Hepatocyte (in vitro differentiated cells): ENCODE measurements around the gene PRR27. TPM values are rescaled to one million over a fixed set of nuclear protein-coding genes. Genes with fewer than 3 reads are reported as not detected.

Experiments used
- DNase-seq: peaks from one replicate; pipeline ENCODE4 v3.0.0-alpha.2; 2016; ENCODE audit warnings: low spot score
- H2AFZ ChIP-seq: fragments of 200-600 bp; sonication (generic); 2 replicates; pipeline ENCODE4 v1.6.0; 2016; ENCODE audit warnings: antibody characterized with exemption, mild to moderate bottlenecking
- H3K27ac ChIP-seq: fragments of 200-600 bp; sonication (generic); 2 replicates; pipeline ENCODE4 v1.5.1; 2016; ENCODE audit warnings: mild to moderate bottlenecking
- H3K27me3 ChIP-seq: fragments of 200-600 bp; sonication (generic); 2 replicates; pipeline ENCODE4 v1.6.1; 2016
- H3K36me3 ChIP-seq: fragments of 200-600 bp; sonication (generic); replicated peaks from 2 replicates; pipeline ENCODE4 v1.5.1; 2016; ENCODE audit warnings: low read depth; ENCODE audit not compliant: insufficient read depth
- H3K4me1 ChIP-seq: fragments of 200-600 bp; sonication (generic); 2 replicates; pipeline ENCODE4 v1.5.1; 2016; ENCODE audit warnings: mild to moderate bottlenecking, moderate library complexity; ENCODE audit not compliant: insufficient read depth
- H3K4me2 ChIP-seq: fragments of 200-600 bp; sonication (generic); 2 replicates; pipeline ENCODE4 v1.6.0; 2016
- H3K4me3 ChIP-seq: fragments of 200-600 bp; sonication (generic); 2 replicates; pipeline ENCODE4 v1.5.1; 2016; ENCODE audit warnings: mild to moderate bottlenecking
- H3K79me2 ChIP-seq: fragments of 200-600 bp; sonication (generic); 2 replicates; pipeline ENCODE4 v1.6.0; 2017; ENCODE audit warnings: mild to moderate bottlenecking
- H3K9me2 ChIP-seq: fragments of 200-600 bp; sonication (generic); replicated peaks from 2 replicates; pipeline ENCODE4 v1.6.0; 2017; ENCODE audit warnings: mild to moderate bottlenecking; ENCODE audit not compliant: insufficient read depth
- H3K9me3 ChIP-seq: fragments of 200-600 bp; sonication (generic); 2 replicates; pipeline ENCODE4 v1.5.1; 2016; ENCODE audit warnings: low read depth, mild to moderate bottlenecking
- H4K20me1 ChIP-seq: fragments of 200-600 bp; sonication (generic); 2 replicates; pipeline ENCODE4 v1.6.0; 2016; ENCODE audit warnings: mild to moderate bottlenecking; ENCODE audit not compliant: insufficient read depth, poor library complexity, severe bottlenecking
- EZH2 ChIP-seq: fragments of 200-600 bp; sonication (generic); IDR thresholded peaks from 2 replicates; pipeline ENCODE4 v1.6.1; 2016; ENCODE audit warnings: antibody characterized with exemption, mild to moderate bottlenecking, borderline replicate concordance
- EZH2phosphoT487 ChIP-seq: fragments of 200-600 bp; sonication (generic); IDR thresholded peaks from one replicate; pipeline ENCODE4 v1.6.1; 2018; ENCODE audit warnings: antibody characterized with exemption, mild to moderate bottlenecking, low read depth, moderate library complexity; ENCODE audit not compliant: unreplicated experiment, severe bottlenecking
- WGBS: methylation state at CpG from one replicate; pipeline ENCODE4 v1.1.6; 2016; ENCODE audit warnings: low lambda C conversion rate; ENCODE audit errors: missing lambda C conversion rate; 5-methylcytosine and 5-hydroxymethylcytosine counted together
- polyA plus RNA-seq: library from polyadenylated mRNA; unstranded; fragments of >200 nt; fragmentation: Nextera tagmentation; extraction: Ambion mirVana; gene quantifications from 2 replicates; pipeline ENCODE4 v1.2.1, GENCODE V29; 2016
- total RNA-seq: library from RNA; depleted of rRNA; stranded (reverse); fragments of >200 nt; gene quantifications from 2 replicates; pipeline ENCODE4 v1.2.3, GENCODE V29; 2014
- TF ChIP-seq, protein P1 (sequence below): fragments of 200-600 bp; sonication (generic); IDR thresholded peaks from 2 replicates; pipeline ENCODE4 v1.5.1; 2016; ENCODE audit warnings: antibody characterized with exemption, mild to moderate bottlenecking; ENCODE audit not compliant: poor library complexity

Gene PRR27
- total and polyA plus RNA-seq, 2 experiments from 2014 or later: 0.48 TPM; not detected in 1

DNA sequence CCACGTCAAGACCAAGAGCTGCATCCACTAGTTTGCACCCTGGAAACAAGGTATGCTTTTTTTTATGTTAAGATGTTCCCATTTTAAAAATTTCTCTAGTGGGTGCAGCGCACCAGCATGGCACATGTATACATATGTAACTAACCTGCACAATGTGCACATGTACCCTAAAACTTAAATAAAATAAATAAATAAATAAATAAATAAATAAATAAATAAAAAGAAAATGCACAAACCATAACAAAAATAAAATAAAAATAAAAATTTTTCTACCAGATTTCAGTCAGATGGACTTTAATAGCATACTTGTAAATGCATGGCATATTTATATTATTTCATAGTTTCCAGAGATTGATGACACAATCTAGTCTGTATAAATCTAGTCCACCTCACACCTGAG, 1.9 kb upstream of the PRR27 start:
- no peaks in the 10 kb centered on the region for H3K9me3 ChIP-seq
- no peaks in the 10 kb centered on the region for H3K9me2 ChIP-seq
- no peaks in the 10 kb centered on the region for H4K20me1 ChIP-seq
- 98% methylated on average over 2 of the region's 2 CpGs for WGBS
- no peak overlapping the region for H3K4me3 ChIP-seq
- H3K4me2 ChIP-seq: no peak overlapping the region
- H2AFZ ChIP-seq: no peak overlapping the region
- H3K36me3 ChIP-seq: no peaks in the 10 kb centered on the region
- H3K79me2 ChIP-seq: no peaks in the 10 kb centered on the region
- no peaks in the 10 kb centered on the region for H3K27me3 ChIP-seq
- H3K27ac ChIP-seq: no peak overlapping the region
- DNase-seq: no peak
- no peak for TF ChIP-seq EZH2
- TF ChIP-seq, protein P1, sequence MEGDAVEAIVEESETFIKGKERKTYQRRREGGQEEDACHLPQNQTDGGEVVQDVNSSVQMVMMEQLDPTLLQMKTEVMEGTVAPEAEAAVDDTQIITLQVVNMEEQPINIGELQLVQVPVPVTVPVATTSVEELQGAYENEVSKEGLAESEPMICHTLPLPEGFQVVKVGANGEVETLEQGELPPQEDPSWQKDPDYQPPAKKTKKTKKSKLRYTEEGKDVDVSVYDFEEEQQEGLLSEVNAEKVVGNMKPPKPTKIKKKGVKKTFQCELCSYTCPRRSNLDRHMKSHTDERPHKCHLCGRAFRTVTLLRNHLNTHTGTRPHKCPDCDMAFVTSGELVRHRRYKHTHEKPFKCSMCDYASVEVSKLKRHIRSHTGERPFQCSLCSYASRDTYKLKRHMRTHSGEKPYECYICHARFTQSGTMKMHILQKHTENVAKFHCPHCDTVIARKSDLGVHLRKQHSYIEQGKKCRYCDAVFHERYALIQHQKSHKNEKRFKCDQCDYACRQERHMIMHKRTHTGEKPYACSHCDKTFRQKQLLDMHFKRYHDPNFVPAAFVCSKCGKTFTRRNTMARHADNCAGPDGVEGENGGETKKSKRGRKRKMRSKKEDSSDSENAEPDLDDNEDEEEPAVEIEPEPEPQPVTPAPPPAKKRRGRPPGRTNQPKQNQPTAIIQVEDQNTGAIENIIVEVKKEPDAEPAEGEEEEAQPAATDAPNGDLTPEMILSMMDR: no peak
- TF ChIP-seq EZH2phosphoT487: no peak
- no peaks in the 10 kb centered on the region for H3K4me1 ChIP-seq

DNA sequence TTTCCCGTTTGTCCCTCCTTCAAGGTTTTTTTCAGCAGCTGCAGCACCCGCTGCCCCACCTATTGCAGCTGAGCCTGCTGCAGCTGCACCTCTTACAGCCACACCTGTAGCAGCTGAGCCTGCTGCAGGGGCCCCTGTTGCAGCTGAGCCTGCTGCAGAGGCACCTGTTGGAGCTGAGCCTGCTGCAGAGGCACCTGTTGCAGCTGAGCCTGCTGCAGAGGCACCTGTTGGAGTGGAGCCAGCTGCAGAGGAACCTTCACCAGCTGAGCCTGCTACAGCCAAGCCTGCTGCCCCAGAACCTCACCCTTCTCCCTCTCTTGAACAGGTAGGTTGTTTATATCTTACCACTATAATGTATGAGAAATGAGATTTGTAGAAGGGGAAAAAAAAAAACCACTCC, 4.5 kb downstream of the PRR27 start:
- TF ChIP-seq, protein P1: no peak
- no peak for TF ChIP-seq EZH2
- H3K27ac ChIP-seq: no peak overlapping the region
- no peak overlapping the region for H2AFZ ChIP-seq
- 82% methylated on average over 2 of the region's 2 CpGs for WGBS
- H3K27me3 ChIP-seq: no peaks in the 10 kb centered on the region
- no peak overlapping the region for H3K4me2 ChIP-seq
- H4K20me1 ChIP-seq: no peaks in the 10 kb centered on the region
- DNase-seq: no peak
- H3K9me3 ChIP-seq: no peaks in the 10 kb centered on the region
- no peak overlapping the region for H3K4me3 ChIP-seq
- no peaks in the 10 kb centered on the region for H3K4me1 ChIP-seq
- H3K36me3 ChIP-seq: no peaks in the 10 kb centered on the region
- no peaks in the 10 kb centered on the region for H3K9me2 ChIP-seq
- H3K79me2 ChIP-seq: no peaks in the 10 kb centered on the region

DNA sequence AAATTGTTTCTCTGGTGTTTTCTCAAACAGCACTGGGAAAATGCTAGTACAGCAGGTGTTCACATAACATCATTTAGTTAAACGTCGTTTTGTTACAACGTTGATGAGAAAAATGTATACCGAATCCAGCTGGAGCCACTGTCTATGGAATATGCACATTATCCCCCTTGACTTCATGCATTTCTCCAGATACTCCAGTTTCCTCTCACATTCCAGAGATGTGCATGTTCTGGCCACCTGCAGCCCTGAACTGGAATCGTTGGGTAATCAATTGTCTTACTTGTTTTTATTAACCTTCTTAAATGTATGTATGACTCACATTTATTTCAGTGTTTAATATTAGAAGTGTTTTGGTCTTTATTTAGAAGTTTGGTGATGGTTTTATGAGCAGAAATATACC, 23.1 kb downstream of the PRR27 start:
- H3K27me3 ChIP-seq: no peaks in the 10 kb centered on the region
- 64% methylated on average over 5 of the region's 5 CpGs for WGBS
- no peak for DNase-seq
- H3K4me3 ChIP-seq: no peak overlapping the region
- peaks cover under 1% of the 10 kb centered on the region for H3K4me1 ChIP-seq
- no peak overlapping the region for H3K27ac ChIP-seq
- no peaks in the 10 kb centered on the region for H3K79me2 ChIP-seq
- no peaks in the 10 kb centered on the region for H3K36me3 ChIP-seq
- no peaks in the 10 kb centered on the region for H3K9me3 ChIP-seq
- no peaks in the 10 kb centered on the region for H4K20me1 ChIP-seq
- TF ChIP-seq EZH2: no peak
- no peak for TF ChIP-seq EZH2phosphoT487
- TF ChIP-seq, protein P1: no peak
- no peak overlapping the region for H3K4me2 ChIP-seq
- H2AFZ ChIP-seq: no peak overlapping the region
- H3K9me2 ChIP-seq: no peaks in the 10 kb centered on the region
